ENCODE data around the gene NDUFAF8.
A peak's percentile ranks its signal among the peaks of the same experiment; 100 is the strongest.

The NDUFAF8 gene

GRCh38 chr17:81235822-81236740 is 3.0 kb upstream of the NDUFAF8 start:
- H3K4me3 ChIP-seq, result no peak overlapping the region
- no peak overlapping the region for H3K27ac ChIP-seq

- Histone ChIP-seq H3K4me3 (no peak overlapping the region), H3K27ac (no peak overlapping the region)
These were observed 2.3 kb upstream of the NDUFAF8 start for GRCh38 chr17:81236784-81237183.

GRCh38 chr17:81237591-81238489 is 1.3 kb upstream of the NDUFAF8 start:
- H3K4me3 ChIP-seq, result peak overlapping the region; percentile 81 to 100 (median 93)
- H3K27ac ChIP-seq, result peak overlapping the region in 18 of 21 experiments; percentile 67 to 94 (median 87)

DNA sequence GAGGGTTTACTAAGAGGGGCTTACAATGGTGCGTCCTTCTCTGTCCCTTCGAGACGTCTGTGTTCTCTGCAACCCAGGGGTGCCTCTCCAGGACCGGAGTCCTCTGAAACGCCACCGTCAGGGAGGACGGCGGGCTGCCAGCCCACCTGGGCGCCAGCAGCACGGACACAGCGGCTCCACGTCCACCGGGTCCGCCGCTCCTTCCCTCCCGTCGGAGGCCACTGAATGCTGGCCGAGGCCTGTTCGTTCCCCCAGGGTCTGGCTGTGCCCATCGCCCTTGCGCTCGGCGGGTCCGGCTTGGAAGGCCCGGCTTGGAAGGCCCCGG is 666 bp upstream of the NDUFAF8 start:
- Histone ChIP-seq H3K27ac (peak overlapping the region; percentile 23 to 94 (median 87)), H3K4me3 (peak overlapping the region; percentile 81 to 100 (median 93))

GRCh38 chr17:81239714-81240555 is 817 bp downstream of the NDUFAF8 start:
- peak overlapping the region; percentile 63 to 95 (median 90) for H3K27ac ChIP-seq

DNA sequence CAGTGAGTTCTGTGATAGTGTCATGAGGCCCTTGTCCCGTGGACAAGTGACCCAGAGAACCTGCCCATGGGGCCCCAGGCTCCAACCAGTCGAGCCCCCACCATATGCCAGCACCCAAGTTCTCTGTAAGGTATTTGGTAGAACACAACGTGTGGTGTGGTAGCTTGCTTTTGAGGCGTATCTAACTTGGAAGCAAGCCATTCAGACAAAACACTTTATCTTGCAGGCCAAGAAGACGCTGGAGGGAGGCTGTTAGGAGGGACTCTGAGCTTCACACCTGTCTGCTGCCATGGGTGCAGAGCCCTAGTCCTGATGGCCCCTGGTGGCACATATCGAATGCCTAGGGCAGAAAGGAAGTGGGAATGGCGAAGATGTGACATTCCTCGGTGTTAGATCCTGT is 1.6 kb downstream of the NDUFAF8 start:
- no peak overlapping the region for H3K4me3 ChIP-seq

More at GRCh38 chr17:81239714-81240555, 817 bp downstream of the NDUFAF8 start:
- H3K4me3 ChIP-seq, result peak overlapping the region; percentile 81 to 100 (median 93)

DNA sequence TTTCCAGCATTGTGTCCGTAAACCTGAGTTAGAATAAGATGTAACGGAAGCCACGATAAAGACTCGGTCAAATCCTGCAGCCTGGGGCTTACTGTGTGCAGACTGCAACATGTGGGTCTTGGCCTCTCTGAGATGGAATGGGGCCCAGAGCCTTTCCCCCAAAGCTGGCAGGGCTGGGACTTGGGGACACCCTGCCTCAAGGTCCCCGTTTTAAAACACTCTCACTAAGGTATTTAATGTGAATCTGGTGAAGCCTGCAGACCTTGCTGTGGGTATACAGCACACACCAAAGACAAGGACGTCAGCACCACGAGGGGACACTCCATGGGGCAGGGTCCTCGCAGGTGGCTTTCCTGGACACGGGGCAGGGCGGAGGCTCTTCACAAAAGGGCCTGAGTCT is 2.1 kb downstream of the NDUFAF8 start:
- no peak overlapping the region for H3K27ac ChIP-seq
- H3K4me3 ChIP-seq, result no peak overlapping the region

More for the DNA sequence above, 1.6 kb downstream of the NDUFAF8 start:
- H3K27ac ChIP-seq, result no peak overlapping the region

DNA sequence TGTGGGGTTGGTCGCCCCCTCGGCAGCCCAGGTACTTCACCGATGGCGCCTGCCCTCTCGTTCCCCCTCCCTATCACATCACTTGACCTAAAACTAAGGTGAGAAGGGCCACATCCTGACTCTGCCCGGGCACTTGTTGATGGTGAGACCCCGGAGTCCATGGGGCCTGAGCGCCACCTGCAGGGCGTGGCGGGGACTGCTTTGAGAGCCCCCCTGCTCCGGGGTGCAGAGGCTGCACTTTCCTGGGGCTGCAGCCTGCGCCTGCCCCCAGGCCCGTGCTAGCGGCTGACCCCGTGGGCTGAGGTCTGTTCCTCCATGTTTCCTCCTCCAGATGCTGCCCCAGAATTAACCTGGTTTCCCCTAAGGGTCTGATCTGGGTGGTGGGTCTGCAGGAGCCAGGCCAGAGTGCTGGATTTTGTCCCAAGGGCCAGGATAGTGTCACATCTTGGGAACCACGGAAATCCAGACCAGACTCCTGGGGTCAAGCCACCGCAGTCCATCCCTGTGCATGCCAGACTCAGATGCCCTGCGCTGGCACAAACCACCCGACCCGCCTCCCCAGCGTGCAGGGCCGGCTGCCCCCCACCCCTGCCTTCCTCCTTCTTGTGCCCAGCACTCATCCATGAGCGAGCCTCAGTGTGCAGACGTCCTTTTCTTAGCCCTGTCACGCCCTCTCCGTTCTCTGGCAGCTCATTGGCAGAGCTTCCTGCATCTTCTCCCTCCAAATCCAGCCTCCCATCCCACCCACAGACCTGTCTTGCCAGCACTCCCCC is 2.7 kb downstream of the NDUFAF8 start:
- Histone ChIP-seq H3K27ac (no peak overlapping the region), H3K4me3 (no peak overlapping the region)

DNA sequence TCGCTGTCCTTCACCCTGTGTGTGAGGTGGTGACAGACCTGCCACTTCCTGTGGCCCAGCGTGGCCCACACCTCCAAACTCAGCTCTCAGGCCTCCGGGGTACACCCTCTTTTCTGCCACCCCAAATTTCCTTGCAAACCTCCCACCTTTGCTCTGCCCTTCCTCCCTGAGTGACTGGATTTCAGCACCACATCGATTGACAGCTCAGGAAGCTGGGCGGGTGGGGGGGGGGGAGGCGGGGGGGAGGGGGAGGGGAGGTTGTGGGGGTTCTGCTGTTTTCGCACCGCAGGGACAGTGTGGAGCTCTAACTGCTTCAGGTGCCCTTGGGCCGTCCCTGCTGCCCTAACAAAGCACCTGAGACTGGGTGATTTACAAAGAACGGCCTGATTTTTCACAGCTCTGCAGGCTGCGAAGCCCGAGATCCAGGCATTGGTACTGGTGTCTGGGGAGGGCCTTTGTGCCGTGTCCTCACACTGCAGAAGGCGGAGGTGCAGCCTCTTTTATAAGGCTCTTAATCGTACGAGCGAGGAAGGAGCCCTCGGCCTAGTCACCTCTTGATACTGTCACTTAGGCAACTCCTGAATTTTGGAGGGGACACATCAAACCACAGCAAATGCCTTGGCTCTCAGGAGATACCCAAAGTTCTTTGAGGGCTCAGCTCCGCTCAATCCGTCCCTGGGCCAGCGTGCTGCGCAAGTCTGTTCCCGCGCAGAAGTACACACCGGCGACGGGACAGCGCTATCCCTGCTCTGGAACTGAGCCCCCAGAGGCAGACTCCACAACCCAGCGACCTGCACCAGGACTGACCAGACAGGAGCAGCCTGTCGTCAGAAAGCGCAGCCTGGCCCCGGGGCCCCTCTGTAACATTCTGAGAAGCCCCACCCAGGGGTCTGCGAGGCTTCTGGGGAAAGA is 3.6 kb downstream of the NDUFAF8 start:
- Histone ChIP-seq H3K27ac (no peak overlapping the region), H3K4me3 (no peak overlapping the region)

DNA sequence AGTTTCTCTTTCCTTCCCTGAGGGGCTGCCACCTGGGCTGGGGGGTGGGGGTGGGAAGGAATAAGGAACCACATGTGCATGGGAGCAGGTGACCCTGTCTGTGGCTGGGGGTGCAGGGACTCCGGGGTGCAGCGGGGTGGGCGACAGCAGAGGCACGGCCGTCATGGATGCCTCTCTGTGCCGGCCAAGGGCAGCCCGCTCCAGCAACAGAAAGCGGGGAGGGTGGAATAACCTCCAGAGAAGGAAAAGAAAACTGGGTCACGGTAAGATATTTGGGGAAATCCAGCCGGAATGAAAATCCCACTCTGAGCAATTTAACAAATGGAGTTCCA is 4.2 kb downstream of the NDUFAF8 start:
- no peak overlapping the region for H3K27ac ChIP-seq
- no peak overlapping the region for H3K4me3 ChIP-seq

GRCh38 chr17:81244358-81245023 is 5.4 kb downstream of the NDUFAF8 start:
- Histone ChIP-seq H3K4me3 (no peak overlapping the region), H3K27ac (no peak overlapping the region)

GRCh38 chr17:81245024-81245664 is 6.0 kb downstream of the NDUFAF8 start:
- Histone ChIP-seq H3K27ac (no peak overlapping the region), H3K4me3 (no peak overlapping the region)

DNA sequence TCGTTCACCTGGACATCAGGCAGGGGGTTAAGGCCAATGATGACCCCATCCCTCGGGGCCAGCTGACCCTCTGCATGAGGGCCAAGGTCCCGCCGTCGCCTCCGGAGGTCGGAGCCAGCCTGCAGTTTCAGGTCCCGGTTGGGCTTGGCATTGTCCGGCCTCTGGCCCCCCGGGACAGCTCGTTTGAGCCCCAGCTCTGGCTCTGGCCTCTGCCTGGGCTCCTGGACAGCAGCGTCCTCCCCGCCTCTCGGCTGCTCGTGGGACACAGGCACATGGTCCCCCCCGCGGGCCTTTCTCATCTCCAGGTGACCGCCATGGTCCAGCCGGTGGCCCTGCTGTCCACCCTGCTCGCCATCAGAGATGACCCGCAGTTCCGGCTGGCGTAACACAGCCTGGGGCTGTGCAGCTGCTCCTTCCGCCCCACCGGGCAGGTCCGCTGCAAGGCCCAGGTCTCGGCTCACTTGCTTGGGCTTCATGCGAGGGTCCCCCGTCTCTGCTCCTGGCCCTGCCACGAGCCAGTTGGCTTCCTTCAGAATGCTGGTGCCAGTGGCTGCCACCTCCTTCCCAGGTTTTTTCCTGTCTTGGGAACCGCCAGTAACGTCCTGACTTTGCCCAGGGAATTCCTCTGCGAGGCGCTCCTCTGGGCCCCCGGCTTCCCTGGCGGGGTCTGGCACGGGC is 6.7 kb downstream of the NDUFAF8 start:
- Histone ChIP-seq H3K4me3 (no peak overlapping the region), H3K27ac (no peak overlapping the region)

DNA sequence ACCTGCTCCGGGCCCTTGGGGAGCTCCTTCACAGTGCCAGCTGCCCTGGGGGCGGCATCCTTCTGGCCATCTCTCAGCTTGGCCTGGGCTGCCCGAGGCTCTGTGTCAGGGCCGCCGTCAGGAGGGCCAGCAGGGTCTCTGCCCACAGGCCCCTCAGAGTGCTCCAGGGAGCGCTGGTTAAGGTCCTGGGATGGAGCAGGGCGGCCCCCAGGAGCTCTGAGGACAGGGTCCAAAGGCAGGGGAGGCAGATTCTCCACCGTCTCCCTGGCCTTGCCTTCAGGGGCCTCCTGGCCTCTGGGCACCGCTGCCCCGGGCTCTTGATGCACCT is 7.2 kb downstream of the NDUFAF8 start:
- no peak overlapping the region for H3K4me3 ChIP-seq
- H3K27ac ChIP-seq, result no peak overlapping the region

DNA sequence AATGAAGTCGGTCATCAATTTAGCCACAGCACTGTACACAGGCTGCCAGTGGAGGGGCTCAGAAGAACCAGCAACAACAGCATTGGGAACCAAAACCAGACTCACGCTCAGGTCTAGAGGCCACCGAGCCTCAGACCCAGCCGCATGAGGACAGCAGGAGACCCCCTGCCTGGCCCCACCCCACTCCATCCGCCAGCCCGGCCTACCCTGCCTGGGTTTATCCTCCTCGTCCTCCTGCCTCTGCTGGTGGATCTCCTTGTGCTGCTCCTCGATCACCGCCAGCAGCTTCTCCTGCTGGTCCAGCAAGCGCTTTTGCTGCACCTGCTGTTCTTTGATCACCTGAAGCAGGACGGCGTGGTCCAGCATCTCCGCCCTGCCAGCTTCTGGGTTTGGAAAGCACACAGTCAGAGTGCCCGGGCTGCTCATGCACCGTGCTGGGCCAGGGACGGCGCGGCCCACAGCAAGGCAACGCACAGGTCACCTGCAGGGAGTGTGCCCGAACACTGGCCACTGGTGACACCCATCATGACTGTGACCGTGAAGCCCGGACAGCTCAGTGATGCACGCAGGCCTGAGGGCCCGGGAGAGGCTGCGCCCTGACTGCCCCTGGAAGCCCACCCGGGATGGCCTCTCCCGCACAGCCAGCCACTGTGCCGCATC is 7.7 kb downstream of the NDUFAF8 start:
- no peak overlapping the region for H3K27ac ChIP-seq

GRCh38 chr17:81247339-81247990 is 8.3 kb downstream of the NDUFAF8 start:
- Histone ChIP-seq H3K4me3 (no peak overlapping the region), H3K27ac (no peak overlapping the region)

More for the DNA sequence above, 7.7 kb downstream of the NDUFAF8 start:
- no peak overlapping the region for H3K4me3 ChIP-seq

Measured in skin epidermis (tissue), 12 donors.